Measurements from ENCODE around the gene UBAC2.
"Not testable (repeated sequence)": the region's sequence is repeated elsewhere in the genome, so short reads cannot be mapped to it uniquely, and the experiment has no call there.

UBAC2 gene

GRCh38 chr13:99249606-99250005 is 49.0 kb downstream of the UBAC2 start:
- DNase-seq, result not testable (repeated sequence)

GRCh38 chr13:99250982-99251825 is 50.5 kb downstream of the UBAC2 start:
- no peak for DNase-seq

GRCh38 chr13:99251921-99252320 is 51.3 kb downstream of the UBAC2 start:
- no peak for DNase-seq

- DNase-seq, result no peak
These were observed 54.2 kb downstream of the UBAC2 start for GRCh38 chr13:99254830-99255229.

- DNase-seq, result no peak
These were observed 54.6 kb downstream of the UBAC2 start for GRCh38 chr13:99255271-99255670.

- no peak for DNase-seq
These were observed 55.6 kb downstream of the UBAC2 start for GRCh38 chr13:99256283-99256682.

GRCh38 chr13:99256709-99257108 is 56.1 kb downstream of the UBAC2 start:
- DNase-seq, result no peak

- no peak for DNase-seq
These were observed 56.6 kb downstream of the UBAC2 start for GRCh38 chr13:99257291-99257690.

- DNase-seq, result no peak
These were observed 57.7 kb downstream of the UBAC2 start, which contains the start of gene GPR18 for GRCh38 chr13:99258210-99258860. TSS of gene GPR18 (minus strand) at chr13:99258379. CDS start at chr13:99255872, 2,507 bp downstream.

GRCh38 chr13:99258946-99259345 is 58.3 kb downstream of the UBAC2 start:
- no peak for DNase-seq

GRCh38 chr13:99260216-99260615 is 59.6 kb downstream of the UBAC2 start:
- no peak for DNase-seq

GRCh38 chr13:99261059-99261458 is 60.4 kb downstream of the UBAC2 start:
- no peak for DNase-seq

GRCh38 chr13:99263126-99263785 is 62.6 kb downstream of the UBAC2 start:
- no peak for DNase-seq

GRCh38 chr13:99264051-99264450 is 63.4 kb downstream of the UBAC2 start:
- DNase-seq, result no peak

- DNase-seq, result no peak
These were observed 64.6 kb downstream of the UBAC2 start for GRCh38 chr13:99265162-99265800.

GRCh38 chr13:99265821-99266426 is 65.3 kb downstream of the UBAC2 start:
- DNase-seq, result no peak

GRCh38 chr13:99266827-99267226 is 66.2 kb downstream of the UBAC2 start:
- DNase-seq, result no peak

GRCh38 chr13:99267927-99268326 is 67.3 kb downstream of the UBAC2 start:
- DNase-seq, result no peak

- no peak for DNase-seq
These were observed 68.2 kb downstream of the UBAC2 start for GRCh38 chr13:99268822-99269221.

GRCh38 chr13:99269627-99270241 is 69.1 kb downstream of the UBAC2 start:
- no peak for DNase-seq

- DNase-seq, result no peak
These were observed 69.9 kb downstream of the UBAC2 start for GRCh38 chr13:99270518-99270917.

- no peak for DNase-seq
These were observed 70.6 kb downstream of the UBAC2 start for GRCh38 chr13:99271249-99271648.

All from femur (tissue), 1 donor.